Measurements from ENCODE around the gene MYO9B. TPM values are rescaled to one million over a fixed set of nuclear protein-coding genes. Genes with fewer than 3 reads are reported as not detected.
A peak's percentile ranks its signal among the peaks of the same experiment; 100 is the strongest.

The MYO9B gene
- total RNA-seq, 2 experiments from 2014 or later, result 280 to 356 TPM

DNA sequence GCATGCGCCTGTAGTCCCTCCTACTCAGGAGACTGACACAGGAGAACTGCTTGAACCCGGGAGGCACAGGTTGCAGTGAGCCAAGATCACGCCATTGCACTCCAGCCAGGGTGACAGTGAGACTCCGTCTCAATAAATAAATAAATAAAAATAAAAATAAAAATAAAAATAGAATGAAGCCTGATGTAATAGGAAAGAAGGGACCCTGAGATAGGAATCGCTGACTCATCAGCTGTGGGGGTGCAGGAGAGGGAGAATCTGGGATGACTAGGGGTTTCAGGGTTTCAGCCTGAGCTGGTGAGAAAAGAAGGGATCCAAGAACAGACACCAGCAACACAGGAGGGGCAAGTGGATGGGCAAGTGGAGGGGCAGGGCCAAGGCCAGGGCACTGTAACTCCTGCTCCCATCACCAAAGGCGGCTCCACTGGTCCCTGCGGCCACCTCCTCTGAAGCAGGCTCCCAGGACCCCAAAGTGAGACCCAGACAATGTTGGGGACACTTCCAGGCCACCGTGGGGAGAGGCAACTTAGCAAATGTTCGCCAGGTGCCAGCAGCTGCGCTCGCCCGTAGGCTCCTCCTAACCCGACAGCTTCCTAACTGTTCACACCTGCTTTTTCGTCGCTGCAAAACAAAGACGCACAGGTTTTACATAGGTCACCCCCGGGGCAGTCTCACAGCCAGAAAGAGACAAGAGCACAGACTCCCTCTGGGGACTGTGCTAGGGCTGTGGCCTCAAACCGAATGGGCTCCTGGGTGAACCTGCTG is 1.5 kb upstream of the MYO9B start:
- CTCF ChIA-PET, result interaction anchor here (0.7 to 4.2 kb wide), 8 partner anchors 8 to 487 kb away, joined by 3 to 26 read pairs (median 3); partner anchors contain the start of gene OCEL1
- Mint-ChIP-seq H3K4me3 (peak overlapping the region; percentile 100), H3K9me3 (ENCODE audit: low read depth) (no peaks in the 10 kb centered on the region), H3K27ac (peak overlapping the region; percentile 96), H3K4me1 (peaks cover 46% of the 10 kb centered on the region), H3K36me3 (peaks cover 42% of the 10 kb centered on the region), H3K27me3 (no peaks in the 10 kb centered on the region)
- DNase-seq, result peak; percentile 43
- ATAC-seq, result no peak

DNA sequence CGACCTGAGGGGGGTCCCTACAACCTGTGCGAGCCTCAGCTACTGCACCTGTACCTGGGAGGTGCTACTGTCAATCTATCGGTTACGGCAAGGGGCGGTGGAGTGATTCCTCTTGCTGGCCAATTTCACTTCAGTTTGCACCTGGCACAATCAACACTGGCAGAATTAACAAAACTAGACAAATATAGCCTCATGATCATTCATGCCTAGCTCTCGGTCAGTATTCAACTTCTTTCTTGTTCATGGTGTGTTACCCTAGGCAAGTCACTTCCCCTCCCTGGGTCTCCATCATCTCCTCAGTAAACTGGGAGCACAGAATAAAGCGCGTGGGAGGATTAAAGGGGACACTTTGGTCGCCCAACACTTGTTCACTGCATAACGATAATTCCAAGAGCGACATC is 943 bp upstream of the MYO9B start:
- peak overlapping the region; percentile 100 for H3K4me3 Mint-ChIP-seq
- peaks cover 40% of the 10 kb centered on the region for H3K36me3 Mint-ChIP-seq
- H3K9me3 Mint-ChIP-seq (ENCODE audit: low read depth), result no peaks in the 10 kb centered on the region
- H3K27me3 Mint-ChIP-seq, result no peaks in the 10 kb centered on the region
- DNase-seq (peak; percentile 44), ATAC-seq (no peak)
- CTCF ChIA-PET, result interaction anchor here (0.7 to 4.2 kb wide), 8 partner anchors 9 to 487 kb away, joined by 3 to 26 read pairs (median 3); partner anchors contain the start of gene OCEL1
- H3K4me1 Mint-ChIP-seq, result peaks cover 51% of the 10 kb centered on the region
- peak overlapping the region; percentile 96 for H3K27ac Mint-ChIP-seq

DNA sequence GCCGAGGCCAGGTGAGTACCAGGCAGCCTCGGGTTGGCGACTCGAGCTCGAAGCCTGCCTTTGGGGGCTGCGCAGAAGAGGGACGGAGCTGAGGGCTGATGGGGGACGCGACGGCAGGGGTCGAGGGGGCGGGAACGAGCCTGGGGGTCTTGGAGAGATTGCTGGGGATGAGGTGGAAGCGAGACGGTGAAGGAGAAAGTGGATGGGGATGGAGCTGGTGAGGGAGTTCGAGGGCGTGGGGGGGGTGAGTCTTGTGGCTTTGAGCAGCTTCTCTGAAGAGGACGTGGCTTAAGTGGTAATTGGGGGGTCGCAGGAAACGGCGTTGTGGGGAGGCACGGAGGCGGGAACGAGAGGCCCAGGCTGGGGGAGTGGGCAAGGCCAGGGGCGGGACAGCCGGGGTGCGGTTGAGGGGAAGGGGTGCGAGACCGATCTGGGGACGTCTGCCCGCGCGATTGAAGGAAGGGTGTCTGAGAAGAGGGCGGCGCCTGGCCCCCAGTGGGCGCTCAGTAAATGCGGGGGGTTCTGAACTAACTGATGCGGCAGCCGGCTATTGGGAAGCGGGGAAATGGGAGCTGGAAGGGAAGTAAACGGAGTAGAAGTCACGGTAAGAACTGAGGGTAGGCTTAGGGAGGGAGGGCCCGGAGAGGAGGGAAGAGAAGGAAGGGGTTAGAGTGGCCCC is 426 bp downstream of the MYO9B start:
- Mint-ChIP-seq H3K27ac (peak overlapping the region; percentile 97), H3K27me3 (no peaks in the 10 kb centered on the region), H3K9me3 (ENCODE audit: low read depth) (no peaks in the 10 kb centered on the region), H3K36me3 (peaks cover 40% of the 10 kb centered on the region), H3K4me1 (peaks cover 59% of the 10 kb centered on the region), H3K4me3 (peak overlapping the region; percentile 100)
- ATAC-seq (peak; percentile 5), DNase-seq (peak; percentile 86)
- CTCF ChIA-PET, result interaction anchor here (0.7 to 4.2 kb wide), 7 partner anchors 34 to 160 kb away, joined by 3 to 26 read pairs (median 4); partner anchors contain the start of gene OCEL1

DNA sequence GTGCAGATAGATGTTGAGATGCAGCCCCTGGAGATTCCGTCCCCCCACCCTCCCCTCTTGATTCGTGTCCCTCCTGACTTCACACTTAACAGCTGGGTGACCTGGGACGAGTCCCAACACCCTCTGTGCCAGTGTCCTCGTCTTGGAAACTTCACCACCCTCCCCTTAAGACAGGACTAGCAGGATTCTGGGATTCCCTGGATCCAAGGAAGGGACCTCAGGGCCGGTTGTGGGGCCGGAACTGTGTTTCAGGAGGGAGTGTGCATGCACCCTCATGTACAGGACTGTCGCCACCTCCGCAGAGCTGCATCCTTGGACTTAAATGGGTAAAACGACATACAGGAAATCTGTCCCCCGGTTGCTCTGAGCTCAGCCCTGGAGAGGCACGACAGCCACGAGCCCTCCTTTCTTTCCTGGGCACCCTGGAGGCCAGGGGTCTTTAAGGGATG is 990 bp downstream of the MYO9B start:
- Mint-ChIP-seq H3K4me1 (peaks cover 60% of the 10 kb centered on the region), H3K27me3 (no peaks in the 10 kb centered on the region), H3K9me3 (ENCODE audit: low read depth) (no peaks in the 10 kb centered on the region), H3K4me3 (peak overlapping the region; percentile 100), H3K27ac (peak overlapping the region; percentile 97), H3K36me3 (peaks cover 37% of the 10 kb centered on the region)
- ATAC-seq (no peak), DNase-seq (peak; percentile 74)
- CTCF ChIA-PET, result interaction anchor here (0.7 to 4.2 kb wide), 7 partner anchors 34 to 159 kb away, joined by 3 to 26 read pairs (median 4); partner anchors contain the start of gene OCEL1

DNA sequence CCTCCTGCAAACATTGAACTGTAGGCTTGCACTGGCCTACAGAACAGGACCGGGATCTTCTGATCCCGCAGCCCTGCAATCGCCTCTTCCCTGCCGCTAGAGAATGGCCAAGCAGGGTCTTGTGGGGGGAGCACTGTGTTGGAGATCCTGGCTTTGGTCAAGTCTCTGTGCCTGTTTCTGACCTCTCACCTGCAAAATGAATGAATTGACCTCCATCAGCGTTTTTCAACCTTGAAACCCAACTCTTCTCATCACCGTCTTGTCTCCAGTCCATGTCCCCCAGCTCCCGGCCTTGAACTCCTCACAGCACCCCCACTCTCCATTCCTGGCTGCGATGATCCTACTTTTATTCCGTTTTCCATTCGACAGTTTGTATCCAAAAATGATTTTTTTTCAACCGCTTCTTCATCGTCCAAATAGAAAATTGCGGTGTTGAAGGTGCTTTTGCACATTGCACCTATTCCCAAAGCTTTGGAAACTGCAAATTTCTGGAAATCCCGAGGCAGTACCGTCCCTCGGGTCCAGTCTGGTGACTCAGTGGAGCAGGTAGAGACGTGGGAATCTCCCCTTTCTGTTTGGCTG is 2.0 kb downstream of the MYO9B start:
- DNase-seq, result no peak
- no peaks in the 10 kb centered on the region for H3K9me3 Mint-ChIP-seq (ENCODE audit: low read depth)
- peak overlapping the region; percentile 37 for H3K27ac Mint-ChIP-seq
- no peak for ATAC-seq
- CTCF ChIA-PET, result interaction anchor here (1.2 to 2.9 kb wide), 3 partner anchors 48 to 158 kb away, joined by 6 to 19 read pairs (median 7); no protein-coding TSS in a partner anchor
- H3K4me3 Mint-ChIP-seq, result peak overlapping the region; percentile 100
- peaks cover 67% of the 10 kb centered on the region for H3K4me1 Mint-ChIP-seq
- peaks cover 32% of the 10 kb centered on the region for H3K36me3 Mint-ChIP-seq
- H3K27me3 Mint-ChIP-seq, result no peaks in the 10 kb centered on the region

DNA sequence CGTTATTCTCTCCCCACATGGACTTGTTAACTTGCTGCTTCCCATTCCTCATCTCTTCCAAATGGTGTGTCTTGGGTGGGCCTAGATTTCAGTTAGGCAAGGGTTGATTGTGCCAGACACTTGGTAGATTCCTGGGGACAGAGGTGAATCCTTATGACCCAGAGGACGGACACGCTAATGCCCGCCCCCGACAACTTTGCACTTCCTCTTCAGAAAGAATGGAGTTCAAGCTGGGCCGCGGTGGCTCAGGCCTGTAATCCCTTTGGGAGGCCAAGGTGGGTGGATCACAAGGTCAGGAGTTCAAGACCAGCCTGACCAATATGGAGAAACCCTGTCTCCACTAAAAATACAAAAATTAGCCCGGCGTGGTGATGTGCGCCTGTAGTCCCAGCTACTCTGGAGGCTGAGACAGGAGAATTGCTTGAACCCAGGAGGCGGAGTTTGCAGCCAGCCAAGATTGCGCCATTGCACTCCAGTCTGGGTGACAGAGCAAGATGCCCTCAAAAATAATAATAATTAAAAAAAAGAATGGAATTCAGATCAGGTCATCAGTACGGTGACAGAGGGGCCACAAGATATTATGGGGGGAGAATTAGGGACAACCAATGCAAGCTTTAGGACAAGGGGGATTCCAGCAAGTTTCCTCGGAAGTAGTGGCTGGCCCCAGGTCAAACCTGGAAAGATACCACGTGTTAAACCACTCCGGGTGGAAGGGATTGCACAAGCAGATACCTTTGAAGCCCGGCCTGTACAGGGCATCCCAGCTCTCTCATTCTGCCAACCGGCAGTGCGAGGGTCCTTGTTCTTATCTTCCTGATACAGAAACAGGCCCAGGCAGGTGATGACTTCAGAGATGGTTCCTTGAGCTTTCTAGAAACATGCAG is 2.7 kb downstream of the MYO9B start:
- Mint-ChIP-seq H3K4me1 (peaks cover 65% of the 10 kb centered on the region), H3K27me3 (no peaks in the 10 kb centered on the region), H3K36me3 (peaks cover 25% of the 10 kb centered on the region), H3K9me3 (ENCODE audit: low read depth) (no peaks in the 10 kb centered on the region), H3K27ac (peak overlapping the region; percentile 82), H3K4me3 (peak overlapping the region; percentile 100)
- no peak for DNase-seq
- CTCF ChIA-PET, result interaction anchor here (1.2 to 2.9 kb wide), 2 partner anchors 47 to 106 kb away, joined by 6 to 19 read pairs; no protein-coding TSS in a partner anchor
- no peak for ATAC-seq

DNA sequence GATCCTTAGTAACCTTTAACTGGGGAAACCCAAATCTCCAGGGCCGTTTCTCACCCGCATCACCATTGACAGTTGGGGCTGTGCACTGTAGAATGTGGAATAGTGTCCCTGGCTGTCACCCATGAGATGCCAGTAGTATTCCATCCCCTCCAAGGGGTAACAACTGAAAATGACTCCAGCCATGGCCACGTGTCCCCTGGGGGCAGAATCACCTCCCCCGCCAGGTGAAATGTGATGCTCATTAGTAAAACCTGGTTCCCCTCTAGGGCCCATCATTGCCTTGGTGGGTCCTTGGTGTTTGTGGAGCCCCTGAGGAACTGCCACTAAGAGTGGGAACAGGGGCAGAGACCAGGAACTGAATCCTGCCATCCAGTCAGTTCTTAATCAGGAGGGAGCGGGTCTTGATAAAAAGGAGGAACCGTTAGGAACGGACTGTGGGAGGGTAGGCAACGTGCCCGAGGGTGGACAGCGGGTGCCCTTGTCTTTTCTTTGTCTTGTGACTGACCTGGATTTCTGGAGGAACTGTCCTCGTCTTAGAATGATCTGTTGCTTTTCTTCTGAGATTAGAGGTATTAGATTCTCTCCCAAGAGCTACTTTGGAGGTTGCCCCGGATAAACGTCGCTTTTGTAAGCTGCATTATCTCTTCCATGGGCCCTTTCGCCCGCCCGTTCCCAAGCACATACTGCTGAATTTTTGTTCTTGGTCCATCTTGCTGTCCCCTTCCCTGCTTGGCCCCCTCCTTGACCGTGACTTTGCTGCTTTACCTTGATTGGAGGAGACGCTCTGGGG is 3.5 kb downstream of the MYO9B start:
- DNase-seq (no peak), ATAC-seq (no peak)
- H3K9me3 Mint-ChIP-seq (ENCODE audit: low read depth), result no peaks in the 10 kb centered on the region
- H3K4me1 Mint-ChIP-seq, result peaks cover 59% of the 10 kb centered on the region
- peak overlapping the region; percentile 70 for H3K4me3 Mint-ChIP-seq
- H3K27me3 Mint-ChIP-seq, result no peaks in the 10 kb centered on the region
- H3K36me3 Mint-ChIP-seq, result peaks cover 19% of the 10 kb centered on the region
- peak overlapping the region; percentile 82 for H3K27ac Mint-ChIP-seq
- CTCF ChIA-PET, result interaction anchor here (1.2 to 1.5 kb wide), 4 partner anchors 11 to 106 kb away, joined by 3 to 6 read pairs (median 4); no protein-coding TSS in a partner anchor

DNA sequence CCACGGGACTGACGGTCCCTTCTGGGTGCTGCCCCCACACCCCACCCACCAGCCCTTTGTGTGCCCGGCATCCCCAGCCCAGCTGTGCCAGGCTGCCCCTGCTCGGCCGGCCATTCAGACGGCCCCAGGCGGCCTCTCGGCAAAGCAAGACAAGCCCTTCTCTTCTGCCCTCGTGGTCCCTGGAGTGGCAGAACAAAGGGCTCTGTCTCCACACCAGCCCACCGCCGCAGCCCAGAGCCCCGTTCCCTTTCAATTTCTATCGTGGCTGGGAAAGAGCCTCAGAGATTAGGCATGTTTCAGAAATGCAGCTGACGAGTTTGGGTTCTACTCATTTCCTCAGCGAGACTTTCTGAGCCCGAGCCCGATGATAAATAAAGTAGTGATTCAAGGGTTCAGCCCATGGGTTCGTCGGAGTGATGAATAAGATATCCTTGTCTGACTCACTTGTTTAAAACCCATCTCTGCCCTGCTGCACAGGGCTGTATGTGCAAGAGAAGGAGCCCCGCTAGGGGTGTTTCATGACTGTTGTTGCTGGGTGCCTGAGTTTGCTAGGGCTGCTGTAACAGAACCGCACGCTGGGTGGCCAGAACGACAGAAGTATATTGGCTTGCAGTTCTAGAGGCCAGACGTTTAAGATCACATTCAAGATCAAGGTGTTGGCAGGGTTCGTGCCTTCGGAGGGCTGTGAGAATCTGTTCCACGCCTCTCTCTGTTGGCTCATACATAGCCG is 4.3 kb downstream of the MYO9B start:
- DNase-seq (peak; percentile 91), ATAC-seq (peak; percentile 67)
- H3K36me3 Mint-ChIP-seq, result peaks cover 16% of the 10 kb centered on the region
- CTCF ChIA-PET, result interaction anchor here (1.2 to 1.5 kb wide), 4 partner anchors 10 to 105 kb away, joined by 3 to 5 read pairs (median 3); no protein-coding TSS in a partner anchor
- peak overlapping the region; percentile 70 for H3K4me3 Mint-ChIP-seq
- H3K27ac Mint-ChIP-seq, result peak overlapping the region; percentile 82
- no peaks in the 10 kb centered on the region for H3K9me3 Mint-ChIP-seq (ENCODE audit: low read depth)
- no peaks in the 10 kb centered on the region for H3K27me3 Mint-ChIP-seq
- peaks cover 52% of the 10 kb centered on the region for H3K4me1 Mint-ChIP-seq

DNA sequence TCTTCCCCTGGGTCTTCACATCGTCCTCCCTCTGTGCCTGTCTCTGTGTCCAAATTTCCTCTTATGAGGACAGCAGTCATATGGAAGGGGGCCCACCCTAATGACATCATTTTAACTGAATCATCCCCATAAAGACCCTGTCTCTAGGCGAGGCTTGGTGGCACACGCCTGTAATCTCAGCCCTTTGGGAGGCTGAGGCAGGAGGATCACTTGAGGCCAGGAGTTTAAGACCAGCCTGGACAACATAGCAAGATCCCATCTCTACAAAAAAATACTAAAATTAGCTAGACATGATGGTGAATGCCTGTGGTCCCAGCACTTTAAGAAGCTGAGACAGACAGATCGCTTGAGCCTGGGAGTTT is 4.8 kb downstream of the MYO9B start:
- ATAC-seq (no peak), DNase-seq (no peak)
- CTCF ChIA-PET, result interaction anchor here (1.2 to 2.1 kb wide), 5 partner anchors 10 to 104 kb away, joined by 3 to 5 read pairs (median 3); no protein-coding TSS in a partner anchor
- H3K9me3 Mint-ChIP-seq (ENCODE audit: low read depth), result no peaks in the 10 kb centered on the region
- H3K27me3 Mint-ChIP-seq, result no peaks in the 10 kb centered on the region
- peak overlapping the region; percentile 70 for H3K4me3 Mint-ChIP-seq
- H3K36me3 Mint-ChIP-seq, result peaks cover 16% of the 10 kb centered on the region
- H3K27ac Mint-ChIP-seq, result peak overlapping the region; percentile 82
- peaks cover 52% of the 10 kb centered on the region for H3K4me1 Mint-ChIP-seq

DNA sequence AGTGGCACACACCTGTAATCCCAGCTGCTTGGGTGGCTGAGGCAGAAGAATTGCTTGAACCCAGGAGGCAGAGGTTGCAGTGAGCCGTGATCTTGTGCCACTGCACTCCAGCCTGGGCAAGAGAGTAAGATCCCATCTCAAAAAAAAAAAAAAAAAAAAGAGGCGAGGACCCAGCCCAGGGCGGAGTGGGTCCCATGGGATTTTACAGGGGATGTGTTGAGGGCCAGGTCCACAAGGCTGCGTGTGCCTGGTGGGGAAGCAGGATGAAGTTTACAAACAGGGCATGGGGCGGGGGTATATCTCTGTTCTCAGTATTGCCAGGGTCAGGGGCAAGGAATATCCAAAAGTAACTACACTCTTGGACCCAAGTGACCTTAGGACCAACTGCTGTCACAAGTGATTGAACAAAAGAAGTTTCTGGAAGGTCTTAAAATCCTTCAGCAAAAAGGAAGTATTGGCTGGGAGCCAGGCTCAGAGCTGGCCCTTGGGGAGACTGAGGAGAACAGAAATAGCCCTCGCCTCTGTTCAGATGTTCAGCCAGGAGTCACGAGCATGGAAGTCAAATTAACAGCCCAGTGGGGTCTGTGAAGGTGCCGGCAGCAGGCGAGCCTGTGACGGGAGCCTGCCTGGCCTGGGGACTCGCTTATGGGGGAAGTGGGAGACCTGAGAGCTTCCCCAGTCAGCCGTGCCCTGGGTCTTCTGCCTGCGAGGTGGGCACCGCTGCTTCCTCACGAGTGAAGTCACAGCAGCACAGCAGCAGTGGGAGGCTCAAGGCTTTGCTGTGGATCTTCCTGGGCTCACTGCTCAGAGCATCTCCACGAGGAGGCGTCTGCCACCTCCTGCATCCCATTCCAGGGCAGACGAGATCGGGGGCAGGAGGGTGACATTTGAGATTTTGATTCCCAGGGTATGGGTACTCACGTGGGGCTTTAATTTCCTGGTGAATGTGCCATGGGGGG is 6.4 kb downstream of the MYO9B start:
- ATAC-seq, result no peak
- Mint-ChIP-seq H3K4me3 (no peak overlapping the region), H3K4me1 (peaks cover 53% of the 10 kb centered on the region), H3K9me3 (ENCODE audit: low read depth) (no peaks in the 10 kb centered on the region), H3K27ac (no peak overlapping the region), H3K36me3 (peaks cover 23% of the 10 kb centered on the region), H3K27me3 (no peaks in the 10 kb centered on the region)
- DNase-seq, result no peak
- CTCF ChIA-PET, result interaction anchor here (0.7 to 2.1 kb wide), 2 partner anchors 43 to 586 kb away, joined by 4 to 6 read pairs; partner anchors contain the start of genes C19orf44 and CALR3

Measured in activated CD8-positive, alpha-beta memory T cell treated with anti-CD3 and anti-CD28 coated beads, Interleukin-2, amount 10 ng/mL, durations not matched to agents 7 days and 5 days (primary cell).